ENCODE results near the gene ZNF865.

The ZNF865 gene

DNA sequence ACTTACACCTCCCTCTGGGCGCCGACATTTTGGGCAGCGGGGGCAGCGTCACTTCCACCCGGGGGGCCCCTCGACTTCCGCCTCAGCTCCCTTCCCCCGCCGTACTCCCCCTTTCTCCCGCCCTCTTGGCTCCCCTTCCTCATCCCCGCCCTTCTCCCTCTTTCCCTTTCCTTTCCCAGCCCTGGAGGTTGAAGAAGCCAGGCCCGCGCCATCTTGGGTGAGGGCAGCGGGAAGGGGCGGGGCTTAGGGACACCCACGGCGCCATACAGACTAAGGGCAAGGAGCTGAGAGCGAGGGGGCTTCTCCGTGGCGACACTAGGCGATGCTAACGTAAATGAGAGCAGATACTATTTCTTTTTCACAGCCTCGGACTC is 6.0 kb upstream of the ZNF865 start, which contains the start of gene FIZ1:
Gene FIZ1 (minus strand): TSS at position 50 of the 374 bp plus-strand sequence. CDS start 1,652 bp downstream, outside the sequence.
- Histone ChIP-seq H3K27ac (ENCODE audit: low read depth, low read length) (peak within 1 kb of the TSS; percentile 95), H3K4me3 (ENCODE audit: low read depth, low read length) (peak within 1 kb of the TSS; percentile 75), H3K4me1 (ENCODE audit: control insufficient read depth, insufficient read depth, low read length, unreplicated experiment) (no peaks in the 10 kb centered on the region), H3K36me3 (ENCODE audit: insufficient read depth, low read length) (peaks cover 16% of the 10 kb centered on the region; the same call in 1 of the 2 replicates), H3K79me2 (ENCODE audit: control insufficient read depth, insufficient read depth, low read length, unreplicated experiment) (peaks cover 3% of the 10 kb centered on the region), H2AFZ (ENCODE audit: low read length, unreplicated experiment) (peak within 1 kb of the TSS; percentile 73), H3K27me3 (ENCODE audit: insufficient read depth, low read length) (no peaks in the 10 kb centered on the region)

DNA sequence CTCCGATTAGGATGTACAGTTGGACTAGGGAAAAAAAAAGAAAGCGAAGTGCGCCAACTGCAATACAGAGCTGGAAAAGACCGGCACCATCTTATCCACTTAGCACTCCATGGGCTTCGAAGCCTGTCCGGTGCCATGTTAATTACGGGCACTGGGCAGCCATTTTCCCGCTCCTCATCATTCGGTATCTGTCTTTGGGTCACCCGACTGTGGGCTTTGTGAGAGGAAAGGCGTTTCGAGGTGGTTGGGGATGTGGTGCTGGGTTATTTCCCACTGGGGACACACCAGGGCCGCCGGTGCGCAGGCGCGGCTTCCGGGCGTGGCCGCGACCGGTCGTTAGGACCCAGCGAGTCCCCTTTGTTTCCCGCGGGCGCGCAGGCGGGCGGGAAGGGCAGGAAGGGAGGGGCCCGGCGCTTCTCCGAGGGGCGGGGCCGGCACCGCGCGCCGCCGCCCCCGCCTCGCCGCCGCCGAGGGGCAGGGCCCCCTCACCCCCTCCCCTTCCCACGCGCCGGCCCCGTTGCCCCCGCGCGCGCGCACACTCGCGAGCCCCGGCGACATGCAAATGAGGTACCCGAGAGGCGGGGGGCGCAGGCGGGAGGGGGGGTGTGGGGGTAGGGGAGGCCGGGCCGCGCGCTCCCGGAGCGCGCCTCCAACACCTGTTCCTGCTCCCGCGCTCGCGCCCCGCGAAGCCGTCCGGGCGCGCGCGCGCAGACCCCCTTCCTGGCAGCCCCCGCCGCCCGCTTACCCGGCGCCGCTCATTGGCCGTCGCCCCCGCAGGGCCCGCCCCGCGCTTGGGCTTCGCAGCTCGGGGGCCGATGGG is 5.4 kb upstream of the ZNF865 start, which contains the start of gene ZNF524:
Gene ZNF524 (plus strand): TSS at position 447 of the 820 bp plus-strand sequence. CDS start 1,825 bp downstream, outside the sequence.
- no peaks in the 10 kb centered on the region for H3K4me1 ChIP-seq (ENCODE audit: control insufficient read depth, insufficient read depth, low read length, unreplicated experiment)
- H3K4me3 ChIP-seq (ENCODE audit: low read depth, low read length) = peak within 1 kb of the TSS; percentile 75
- peak within 1 kb of the TSS; percentile 95 for H3K27ac ChIP-seq (ENCODE audit: low read depth, low read length)
- peaks cover 3% of the 10 kb centered on the region for H3K79me2 ChIP-seq (ENCODE audit: control insufficient read depth, insufficient read depth, low read length, unreplicated experiment)
- H2AFZ ChIP-seq (ENCODE audit: low read length, unreplicated experiment) = peak within 1 kb of the TSS; percentile 73
- peaks cover 10% of the 10 kb centered on the region; the same call in 1 of the 2 replicates for H3K36me3 ChIP-seq (ENCODE audit: insufficient read depth, low read length)
- H3K27me3 ChIP-seq (ENCODE audit: insufficient read depth, low read length) = no peaks in the 10 kb centered on the region

DNA sequence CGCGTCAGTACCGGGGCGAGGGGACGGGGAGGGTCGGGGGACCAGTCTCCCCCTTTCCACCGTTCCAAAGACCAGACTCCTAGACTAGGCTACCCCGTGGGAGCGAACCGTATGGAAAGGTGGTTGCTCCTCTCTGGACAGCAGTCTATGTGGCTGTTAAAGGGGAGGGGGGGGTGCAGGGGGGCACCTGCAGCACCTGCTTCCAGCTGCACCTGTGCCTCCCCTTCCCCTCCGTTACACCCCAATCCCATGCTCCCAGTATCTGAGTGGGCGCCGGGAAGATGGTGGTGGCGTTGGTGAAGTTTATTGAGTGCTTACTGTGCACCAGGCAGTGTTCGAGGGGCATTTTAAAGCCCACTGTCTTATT is 4.8 kb upstream of the ZNF865 start:
- H3K4me3 ChIP-seq (ENCODE audit: low read depth, low read length) = peak overlapping the region; percentile 75
- H2AFZ ChIP-seq (ENCODE audit: low read length, unreplicated experiment) = peak overlapping the region; percentile 14
- H3K27ac ChIP-seq (ENCODE audit: low read depth, low read length) = no peak overlapping the region

DNA sequence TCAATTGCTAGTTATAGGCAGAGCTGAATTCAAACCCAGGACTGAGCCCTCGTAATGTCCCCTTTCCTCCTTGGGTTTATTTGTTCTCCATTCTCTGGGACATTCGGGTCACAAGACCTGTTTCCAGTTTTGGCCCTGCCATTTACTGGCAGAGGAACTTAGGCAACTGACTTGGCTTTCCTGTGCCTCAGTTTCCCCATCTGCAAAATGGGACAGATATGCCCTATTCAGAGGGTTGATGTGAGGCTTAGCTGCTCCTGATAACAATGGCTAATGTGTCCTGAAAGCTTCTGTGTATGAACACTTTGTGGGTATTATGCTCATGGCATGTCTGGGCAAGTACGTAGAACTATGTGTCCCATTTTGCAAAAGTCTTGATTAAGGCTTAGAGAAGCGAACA is 4.4 kb upstream of the ZNF865 start:
- Histone ChIP-seq H2AFZ (ENCODE audit: low read length, unreplicated experiment) (no peak overlapping the region), H3K27me3 (ENCODE audit: insufficient read depth, low read length) (no peaks in the 10 kb centered on the region), H3K27ac (ENCODE audit: low read depth, low read length) (no peak overlapping the region), H3K4me1 (ENCODE audit: control insufficient read depth, insufficient read depth, low read length, unreplicated experiment) (no peaks in the 10 kb centered on the region), H3K36me3 (ENCODE audit: insufficient read depth, low read length) (peaks cover under 1% of the 10 kb centered on the region; the same call in 1 of the 2 replicates), H3K4me3 (ENCODE audit: low read depth, low read length) (peak overlapping the region; percentile 75), H3K79me2 (ENCODE audit: control insufficient read depth, insufficient read depth, low read length, unreplicated experiment) (peaks cover 3% of the 10 kb centered on the region)

More for the DNA sequence above, 4.8 kb upstream of the ZNF865 start:
- Histone ChIP-seq H3K27me3 (ENCODE audit: insufficient read depth, low read length) (no peaks in the 10 kb centered on the region), H3K79me2 (ENCODE audit: control insufficient read depth, insufficient read depth, low read length, unreplicated experiment) (peaks cover 3% of the 10 kb centered on the region), H3K4me1 (ENCODE audit: control insufficient read depth, insufficient read depth, low read length, unreplicated experiment) (no peaks in the 10 kb centered on the region), H3K36me3 (ENCODE audit: insufficient read depth, low read length) (peaks cover 5% of the 10 kb centered on the region; the same call in 1 of the 2 replicates)

DNA sequence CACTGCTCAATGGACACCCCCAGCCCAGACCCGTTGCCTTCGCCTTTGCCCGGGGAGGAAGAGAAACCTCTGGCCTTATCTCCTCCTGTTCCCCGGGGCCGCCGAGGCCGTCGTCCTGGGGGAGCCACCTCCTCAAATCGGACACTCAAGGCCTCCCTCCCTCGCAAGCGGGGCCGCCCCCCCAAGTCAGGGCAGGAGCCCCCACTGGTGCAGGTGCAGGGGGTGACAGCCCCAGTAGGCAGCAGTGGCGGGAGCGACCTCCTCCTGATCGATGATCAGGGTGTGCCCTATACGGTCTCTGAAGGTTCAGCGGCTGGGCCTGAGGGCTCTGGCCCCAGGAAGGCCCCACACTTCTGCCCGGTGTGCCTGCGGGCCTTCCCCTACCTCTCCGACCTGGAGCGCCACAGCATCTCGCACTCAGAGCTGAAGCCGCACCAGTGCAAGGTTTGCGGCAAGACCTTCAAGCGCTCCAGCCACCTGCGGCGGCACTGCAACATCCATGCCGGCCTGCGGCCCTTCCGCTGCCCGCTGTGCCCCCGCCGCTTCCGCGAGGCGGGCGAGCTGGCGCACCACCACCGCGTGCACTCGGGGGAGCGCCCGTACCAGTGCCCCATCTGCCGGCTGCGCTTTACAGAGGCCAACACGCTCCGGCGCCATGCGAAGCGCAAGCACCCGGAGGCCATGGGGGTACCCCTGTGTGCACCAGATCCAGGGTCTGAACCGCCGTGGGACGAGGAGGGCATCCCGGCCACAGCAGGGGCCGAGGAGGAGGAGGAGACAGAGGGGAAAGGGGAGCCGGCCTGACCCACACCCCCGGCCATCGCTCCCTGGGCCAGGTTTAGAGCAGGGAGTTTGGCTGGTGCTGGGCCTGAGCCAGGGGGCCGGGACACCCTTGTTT is 3.1 kb upstream of the ZNF865 start:
- H3K27ac ChIP-seq (ENCODE audit: low read depth, low read length) = no peak overlapping the region

DNA sequence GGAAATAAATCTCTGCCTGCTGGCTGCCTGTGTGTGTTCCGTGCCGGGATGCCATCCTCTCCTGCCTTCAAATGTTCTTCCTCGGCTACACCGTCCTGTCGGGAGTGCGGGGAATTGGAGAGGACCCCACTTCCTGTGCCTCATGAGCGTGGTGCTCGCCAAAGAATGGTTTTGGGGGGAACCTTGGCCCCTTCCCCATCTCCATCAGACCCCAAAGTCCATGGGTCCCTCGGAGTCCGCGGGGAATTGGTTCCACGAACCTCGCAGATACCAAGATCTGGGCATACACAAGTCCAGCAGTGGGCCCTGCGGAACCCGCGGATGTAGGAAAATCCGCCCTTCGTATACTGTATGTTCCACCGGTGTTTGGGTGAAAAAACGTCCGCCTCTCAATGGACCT is 2.3 kb upstream of the ZNF865 start:
- Histone ChIP-seq H3K36me3 (ENCODE audit: insufficient read depth, low read length) (no peaks in the 10 kb centered on the region), H3K4me3 (ENCODE audit: low read depth, low read length) (no peak overlapping the region), H3K27ac (ENCODE audit: low read depth, low read length) (no peak overlapping the region)

More for the DNA sequence above, 3.1 kb upstream of the ZNF865 start:
- Histone ChIP-seq H3K4me3 (ENCODE audit: low read depth, low read length) (no peak overlapping the region), H3K4me1 (ENCODE audit: control insufficient read depth, insufficient read depth, low read length, unreplicated experiment) (peaks cover 7% of the 10 kb centered on the region), H2AFZ (ENCODE audit: low read length, unreplicated experiment) (no peak overlapping the region), H3K27me3 (ENCODE audit: insufficient read depth, low read length) (no peaks in the 10 kb centered on the region), H3K36me3 (ENCODE audit: insufficient read depth, low read length) (no peaks in the 10 kb centered on the region), H3K79me2 (ENCODE audit: control insufficient read depth, insufficient read depth, low read length, unreplicated experiment) (peaks cover 13% of the 10 kb centered on the region)

DNA sequence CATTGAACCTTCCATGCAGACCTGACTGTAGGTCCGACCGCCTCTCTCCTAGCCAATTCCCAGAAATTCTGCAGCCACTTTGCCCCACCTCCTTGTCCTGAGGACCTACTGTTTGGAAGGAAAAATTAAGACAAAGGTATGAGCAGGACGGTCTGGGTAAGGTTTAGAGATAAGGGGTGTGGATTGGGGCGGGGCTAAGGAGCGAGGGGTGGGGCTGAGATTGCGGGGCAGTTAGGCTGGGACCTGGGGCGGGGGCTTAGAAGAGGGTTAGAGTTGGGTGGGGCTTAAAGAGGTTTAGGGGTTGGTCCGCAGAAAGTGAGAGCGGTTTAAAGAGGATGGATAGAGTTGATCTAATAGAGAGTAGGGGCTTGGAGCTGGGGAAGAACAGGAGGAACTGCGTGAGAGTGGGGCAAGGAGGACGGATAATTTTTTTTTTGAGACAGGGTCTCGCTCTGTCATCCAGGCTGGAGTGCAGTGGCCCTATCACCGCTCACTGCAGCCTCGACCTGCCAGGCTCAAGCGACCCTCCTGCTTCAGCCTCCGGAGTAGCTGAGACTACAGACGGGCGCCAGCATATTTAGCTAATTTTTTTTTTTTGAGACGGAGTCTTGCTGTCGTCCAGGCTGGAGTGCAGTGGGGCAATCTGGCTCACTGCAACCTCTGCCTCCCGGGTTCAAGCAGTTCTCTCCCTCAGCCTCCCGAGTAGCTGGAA is 1.7 kb upstream of the ZNF865 start:
- Histone ChIP-seq H3K36me3 (ENCODE audit: insufficient read depth, low read length) (no peaks in the 10 kb centered on the region), H2AFZ (ENCODE audit: low read length, unreplicated experiment) (no peak overlapping the region), H3K27me3 (ENCODE audit: insufficient read depth, low read length) (no peaks in the 10 kb centered on the region), H3K79me2 (ENCODE audit: control insufficient read depth, insufficient read depth, low read length, unreplicated experiment) (peaks cover 19% of the 10 kb centered on the region), H3K4me3 (ENCODE audit: low read depth, low read length) (no peak overlapping the region), H3K4me1 (ENCODE audit: control insufficient read depth, insufficient read depth, low read length, unreplicated experiment) (peaks cover 7% of the 10 kb centered on the region), H3K27ac (ENCODE audit: low read depth, low read length) (no peak overlapping the region)

More for the DNA sequence above, 2.3 kb upstream of the ZNF865 start:
- no peak overlapping the region for H2AFZ ChIP-seq (ENCODE audit: low read length, unreplicated experiment)
- peaks cover 7% of the 10 kb centered on the region for H3K4me1 ChIP-seq (ENCODE audit: control insufficient read depth, insufficient read depth, low read length, unreplicated experiment)
- peaks cover 19% of the 10 kb centered on the region for H3K79me2 ChIP-seq (ENCODE audit: control insufficient read depth, insufficient read depth, low read length, unreplicated experiment)
- no peaks in the 10 kb centered on the region for H3K27me3 ChIP-seq (ENCODE audit: insufficient read depth, low read length)

DNA sequence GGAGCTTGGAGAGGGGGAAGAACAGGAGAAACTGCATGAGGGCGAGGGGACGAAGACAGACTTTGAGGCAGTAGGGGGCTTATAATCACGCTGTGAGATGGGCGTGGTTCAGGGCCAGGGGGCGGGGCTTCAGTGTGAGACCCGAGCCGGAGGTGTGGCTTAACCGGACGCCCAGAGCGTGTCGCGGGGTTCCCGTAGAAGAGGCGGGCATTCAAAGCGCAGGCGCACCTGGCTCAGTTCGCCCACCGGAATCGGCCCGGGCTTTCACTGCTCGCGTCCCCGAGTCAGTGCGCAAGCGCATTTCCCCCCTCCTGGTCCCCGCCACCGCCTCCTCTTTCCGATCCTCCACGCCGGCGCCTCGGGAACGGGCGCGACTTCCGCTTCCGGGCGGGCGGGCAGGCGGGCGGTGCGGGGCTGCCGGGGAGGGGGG is 225 bp upstream of the ZNF865 start:
- peaks cover 7% of the 10 kb centered on the region for H3K4me1 ChIP-seq (ENCODE audit: control insufficient read depth, insufficient read depth, low read length, unreplicated experiment)
- H3K79me2 ChIP-seq (ENCODE audit: control insufficient read depth, insufficient read depth, low read length, unreplicated experiment) = peaks cover 22% of the 10 kb centered on the region
- peaks cover 10% of the 10 kb centered on the region; the same call in 1 of the 2 replicates for H3K36me3 ChIP-seq (ENCODE audit: insufficient read depth, low read length)
- peak overlapping the region; percentile 92 for H3K4me3 ChIP-seq (ENCODE audit: low read depth, low read length)
- H3K27me3 ChIP-seq (ENCODE audit: insufficient read depth, low read length) = no peaks in the 10 kb centered on the region
- H2AFZ ChIP-seq (ENCODE audit: low read length, unreplicated experiment) = no peak overlapping the region
- peak overlapping the region; percentile 78 for H3K27ac ChIP-seq (ENCODE audit: low read depth, low read length)

DNA sequence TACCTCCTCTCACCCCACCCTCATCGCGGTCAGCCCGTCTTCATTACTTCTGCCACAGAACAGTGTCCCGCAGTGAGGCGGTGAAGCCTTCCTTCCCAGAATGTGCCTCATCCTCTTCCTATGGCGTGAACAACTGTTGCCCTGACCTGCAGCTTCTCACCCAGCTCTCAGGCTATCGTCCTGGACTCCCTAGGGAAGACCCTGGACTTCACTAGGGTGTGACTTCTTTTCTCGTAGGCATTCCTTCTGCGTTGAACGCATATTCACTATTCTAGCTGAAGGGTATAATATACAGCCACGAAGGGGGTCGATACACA is 982 bp downstream of the ZNF865 start:
- peaks cover 10% of the 10 kb centered on the region; the same call in 1 of the 2 replicates for H3K36me3 ChIP-seq (ENCODE audit: insufficient read depth, low read length)
- no peak overlapping the region for H3K27ac ChIP-seq (ENCODE audit: low read depth, low read length)
- peaks cover 25% of the 10 kb centered on the region for H3K79me2 ChIP-seq (ENCODE audit: control insufficient read depth, insufficient read depth, low read length, unreplicated experiment)
- H3K4me1 ChIP-seq (ENCODE audit: control insufficient read depth, insufficient read depth, low read length, unreplicated experiment) = peaks cover 7% of the 10 kb centered on the region
- peak overlapping the region; percentile 92 for H3K4me3 ChIP-seq (ENCODE audit: low read depth, low read length)
- H2AFZ ChIP-seq (ENCODE audit: low read length, unreplicated experiment) = no peak overlapping the region
- H3K27me3 ChIP-seq (ENCODE audit: insufficient read depth, low read length) = no peaks in the 10 kb centered on the region

DNA sequence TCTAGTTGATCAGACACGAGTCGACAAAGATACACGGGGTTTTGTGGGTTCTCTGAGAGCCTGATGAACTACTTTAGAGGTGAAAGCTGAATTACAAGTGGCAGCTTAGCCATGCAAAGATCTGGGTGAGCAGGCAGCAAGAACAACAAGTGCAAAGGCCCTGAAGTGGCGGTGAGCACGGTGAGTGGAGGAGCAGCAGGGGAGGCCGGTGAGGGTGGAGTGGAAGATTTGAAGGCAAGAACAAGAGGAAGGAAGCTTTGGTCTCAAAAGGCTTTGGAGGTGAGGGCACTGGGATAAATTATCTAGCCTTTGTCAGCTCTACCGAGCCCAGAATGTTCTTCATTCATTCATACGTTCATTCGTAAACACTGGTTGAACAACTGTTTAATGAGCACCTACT is 1.4 kb downstream of the ZNF865 start:
- Histone ChIP-seq H3K27me3 (ENCODE audit: insufficient read depth, low read length) (no peaks in the 10 kb centered on the region), H3K4me3 (ENCODE audit: low read depth, low read length) (peak overlapping the region; percentile 92), H3K79me2 (ENCODE audit: control insufficient read depth, insufficient read depth, low read length, unreplicated experiment) (peaks cover 25% of the 10 kb centered on the region), H2AFZ (ENCODE audit: low read length, unreplicated experiment) (no peak overlapping the region), H3K4me1 (ENCODE audit: control insufficient read depth, insufficient read depth, low read length, unreplicated experiment) (peaks cover 7% of the 10 kb centered on the region), H3K36me3 (ENCODE audit: insufficient read depth, low read length) (peaks cover 10% of the 10 kb centered on the region; the same call in 1 of the 2 replicates), H3K27ac (ENCODE audit: low read depth, low read length) (no peak overlapping the region)

Data from ACC112 (cell line).